HG03159 (cell line): ENCODE data around the gene TRIM24.

Experiments used
- ATAC-seq: cut with Tn5 transposase; IDR thresholded peaks from one replicate; pipeline ENCODE4 v1.9.1; 2021; ENCODE audit warnings: mild to moderate bottlenecking, moderate library complexity; ENCODE audit not compliant: unreplicated experiment

Gene TRIM24

GRCh38 chr7:138568655-138569054, 108.6 kb downstream of the TRIM24 start:
- ATAC-seq: no peak

- no peak for ATAC-seq
These were observed 109.4 kb downstream of the TRIM24 start for GRCh38 chr7:138569418-138569817.

GRCh38 chr7:138570715-138571114, 110.7 kb downstream of the TRIM24 start:
- ATAC-seq: no peak

- no peak for ATAC-seq
These were observed 113.7 kb downstream of the TRIM24 start for GRCh38 chr7:138573741-138574140.

- ATAC-seq: no peak
These were observed 115.9 kb downstream of the TRIM24 start for GRCh38 chr7:138575897-138576428.

- ATAC-seq: no peak
These were observed 119.1 kb downstream of the TRIM24 start for GRCh38 chr7:138579136-138579535.

- ATAC-seq: no peak
These were observed 119.6 kb downstream of the TRIM24 start for GRCh38 chr7:138579671-138580070.

GRCh38 chr7:138581065-138581464, 121.0 kb downstream of the TRIM24 start:
- no peak for ATAC-seq

GRCh38 chr7:138584283-138584682, 124.2 kb downstream of the TRIM24 start:
- ATAC-seq: no peak

GRCh38 chr7:138584696-138585095, 124.6 kb downstream of the TRIM24 start:
- ATAC-seq: no peak

- ATAC-seq: no peak
These were observed 125.4 kb downstream of the TRIM24 start for GRCh38 chr7:138585283-138585993.

GRCh38 chr7:138587485-138587884, 127.4 kb downstream of the TRIM24 start:
- no peak for ATAC-seq

GRCh38 chr7:138588986-138589385, 128.9 kb downstream of the TRIM24 start:
- ATAC-seq: no peak

GRCh38 chr7:138590154-138590553, 130.1 kb downstream of the TRIM24 start:
- no peak for ATAC-seq

- ATAC-seq: no peak
These were observed 135.4 kb downstream of the TRIM24 start for GRCh38 chr7:138595454-138595853.

- ATAC-seq: no peak
These were observed 142.4 kb downstream of the TRIM24 start for GRCh38 chr7:138602451-138602850.

- ATAC-seq: no peak
These were observed 143.7 kb downstream of the TRIM24 start for GRCh38 chr7:138603549-138604318.

GRCh38 chr7:138606236-138606635, 146.2 kb downstream of the TRIM24 start:
- no peak for ATAC-seq

- no peak for ATAC-seq
These were observed 147.4 kb downstream of the TRIM24 start for GRCh38 chr7:138607216-138608126.

- no peak for ATAC-seq
These were observed 148.2 kb downstream of the TRIM24 start for GRCh38 chr7:138608275-138608674.

- no peak for ATAC-seq
These were observed 150.7 kb downstream of the TRIM24 start for GRCh38 chr7:138610671-138611170.
